ENCODE results near the gene CKAP5.
A peak's percentile ranks its signal among the peaks of the same experiment; 100 is the strongest.
"Not testable (repeated sequence)": the region's sequence is repeated elsewhere in the genome, so short reads cannot be mapped to it uniquely, and the experiment has no call there.

The CKAP5 gene

GRCh38 chr11:46726206-46726862 lies 119.7 kb downstream of the CKAP5 start:
- no peak for DNase-seq (ENCODE audit: low spot score)

- DNase-seq (ENCODE audit: low spot score), result no peak
Measured at GRCh38 chr11:46725338-46726205, 120.5 kb downstream of the CKAP5 start.

GRCh38 chr11:46724088-46724487 lies 122.0 kb downstream of the CKAP5 start:
- DNase-seq (ENCODE audit: low spot score), result peak; percentile 29

- DNase-seq (ENCODE audit: low spot score), result no peak
Measured at GRCh38 chr11:46723359-46723680, 122.8 kb downstream of the CKAP5 start.

GRCh38 chr11:46722566-46723358 lies 123.3 kb downstream of the CKAP5 start:
- no peak for DNase-seq (ENCODE audit: low spot score)

GRCh38 chr11:46721286-46721685 lies 124.8 kb downstream of the CKAP5 start:
- no peak for DNase-seq (ENCODE audit: low spot score)

- no peak for DNase-seq (ENCODE audit: low spot score)
Measured at GRCh38 chr11:46719543-46720218, 126.4 kb downstream of the CKAP5 start.

GRCh38 chr11:46719048-46719542 lies 127.0 kb downstream of the CKAP5 start, which contains the start of gene F2:
F2 (plus strand) TSS chr11:46719213; CDS start chr11:46719236, 23 bp downstream.
- no peak for DNase-seq (ENCODE audit: low spot score)

- DNase-seq (ENCODE audit: low spot score), result no peak
Measured at GRCh38 chr11:46718155-46719019, 127.7 kb downstream of the CKAP5 start.

GRCh38 chr11:46717825-46718154 lies 128.3 kb downstream of the CKAP5 start:
- DNase-seq (ENCODE audit: low spot score), result not testable (repeated sequence)

- DNase-seq (ENCODE audit: low spot score), result no peak
Measured at GRCh38 chr11:46712874-46713576, 133.1 kb downstream of the CKAP5 start.

GRCh38 chr11:46711303-46711702 lies 134.8 kb downstream of the CKAP5 start:
- DNase-seq (ENCODE audit: low spot score), result no peak

GRCh38 chr11:46710821-46711269 lies 135.2 kb downstream of the CKAP5 start:
- no peak for DNase-seq (ENCODE audit: low spot score)

- not testable (repeated sequence) for DNase-seq (ENCODE audit: low spot score)
Measured at GRCh38 chr11:46709351-46709750, 136.7 kb downstream of the CKAP5 start.

- no peak for DNase-seq (ENCODE audit: low spot score)
Measured at GRCh38 chr11:46706886-46707285, 139.2 kb downstream of the CKAP5 start.

- DNase-seq (ENCODE audit: low spot score), result no peak
Measured at GRCh38 chr11:46705070-46705688, 140.9 kb downstream of the CKAP5 start.

- peak; percentile 15 for DNase-seq (ENCODE audit: low spot score)
Measured at GRCh38 chr11:46701078-46701654, 144.9 kb downstream of the CKAP5 start.

GRCh38 chr11:46700241-46701077 lies 145.6 kb downstream of the CKAP5 start, which contains the start of the genes ARHGAP1 and ZNF408:
ARHGAP1 (minus strand) TSS chr11:46700619; CDS start chr11:46696107, 4,512 bp downstream.
ZNF408 (plus strand) TSS chr11:46701031; CDS start chr11:46701048, 17 bp downstream.
- peak; percentile 99 for DNase-seq (ENCODE audit: low spot score)

Measured in NAMALWA (cell line).